AG20443 (cell line): Measurements from ENCODE around the gene VGLL2.
A peak's percentile ranks its signal among the peaks of the same experiment; 100 is the strongest.

Source experiments
- DNase-seq: peaks from one replicate; pipeline ENCODE4 v3.0.0; 2012; ENCODE audit warnings: low spot score, mixed read lengths

The VGLL2 gene

GRCh38 chr6:117269638-117270054 lies 4.3 kb downstream of the VGLL2 start:
- no peak for DNase-seq

- peak; percentile 48 for DNase-seq
Measured at GRCh38 chr6:117270055-117270842, 4.9 kb downstream of the VGLL2 start.

GRCh38 chr6:117270843-117271507 lies 5.6 kb downstream of the VGLL2 start:
- peak; percentile 19 for DNase-seq

- no peak for DNase-seq
Measured at GRCh38 chr6:117272032-117272866, 6.9 kb downstream of the VGLL2 start.

- DNase-seq = no peak
Measured at GRCh38 chr6:117272891-117273290, 7.5 kb downstream of the VGLL2 start.

- DNase-seq = no peak
Measured at GRCh38 chr6:117275205-117275604, 9.8 kb downstream of the VGLL2 start.

- DNase-seq = no peak
Measured at GRCh38 chr6:117275711-117276110, 10.4 kb downstream of the VGLL2 start.

GRCh38 chr6:117276778-117277316 lies 11.5 kb downstream of the VGLL2 start:
- no peak for DNase-seq

GRCh38 chr6:117280922-117281321 lies 15.6 kb downstream of the VGLL2 start:
- DNase-seq = peak; percentile 27

- no peak for DNase-seq
Measured at GRCh38 chr6:117288083-117288715, 22.8 kb downstream of the VGLL2 start.

GRCh38 chr6:117290173-117290846 lies 25.0 kb downstream of the VGLL2 start:
- DNase-seq = no peak

GRCh38 chr6:117298941-117299340 lies 33.6 kb downstream of the VGLL2 start:
- no peak for DNase-seq

- DNase-seq = no peak
Measured at GRCh38 chr6:117303323-117303722, 38.0 kb downstream of the VGLL2 start.

- no peak for DNase-seq
Measured at GRCh38 chr6:117304446-117304845, 39.1 kb downstream of the VGLL2 start.

GRCh38 chr6:117306227-117306790 lies 41.0 kb downstream of the VGLL2 start:
- no peak for DNase-seq

GRCh38 chr6:117307655-117308054 lies 42.3 kb downstream of the VGLL2 start:
- no peak for DNase-seq

- no peak for DNase-seq
Measured at GRCh38 chr6:117309069-117309468, 43.7 kb downstream of the VGLL2 start.

- no peak for DNase-seq
Measured at GRCh38 chr6:117309611-117310010, 44.3 kb downstream of the VGLL2 start.

- DNase-seq = no peak
Measured at GRCh38 chr6:117311310-117311709, 46.0 kb downstream of the VGLL2 start.

- DNase-seq = no peak
Measured at GRCh38 chr6:117311726-117312125, 46.4 kb downstream of the VGLL2 start.

- no peak for DNase-seq
Measured at GRCh38 chr6:117317261-117317660, 51.9 kb downstream of the VGLL2 start.
